HG03442 (cell line): Measurements from ENCODE around the gene C10orf53.
"Not testable (repeated sequence)": the region's sequence is repeated elsewhere in the genome, so short reads cannot be mapped to it uniquely, and the experiment has no call there.

Experiments
- ATAC-seq: cut with Tn5 transposase; IDR thresholded peaks from one replicate; pipeline ENCODE4 v1.9.1; 2021; ENCODE audit warnings: mild to moderate bottlenecking, moderate library complexity; ENCODE audit not compliant: unreplicated experiment

Gene C10orf53

GRCh38 chr10:49652421-49653272 is 26.8 kb upstream of the C10orf53 start:
- no peak for ATAC-seq

- ATAC-seq, result no peak
Observed at GRCh38 chr10:49653273-49653929, 26.1 kb upstream of the C10orf53 start.

- no peak for ATAC-seq
Observed at GRCh38 chr10:49654036-49654693, 25.3 kb upstream of the C10orf53 start.

DNA sequence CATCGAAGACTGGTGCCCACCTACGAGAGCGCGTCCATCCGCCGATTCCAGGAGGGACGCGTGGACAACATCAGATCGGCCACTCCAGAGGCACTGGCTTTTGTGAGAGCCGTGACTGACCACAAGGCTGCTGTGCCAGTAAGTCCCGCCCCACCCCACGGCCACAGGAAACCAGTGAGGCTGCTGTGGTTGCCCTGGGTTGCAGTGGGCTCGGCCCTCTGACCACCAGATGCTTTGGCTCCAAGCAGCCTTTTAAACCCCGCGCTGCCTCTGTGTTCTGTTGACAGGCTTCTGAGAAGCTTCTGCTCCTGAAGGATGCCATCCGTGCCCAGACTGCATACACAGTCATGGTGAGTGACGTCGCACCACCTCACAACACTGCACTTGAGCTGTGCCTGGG is 24.4 kb upstream of the C10orf53 start:
- ATAC-seq, result no peak

DNA sequence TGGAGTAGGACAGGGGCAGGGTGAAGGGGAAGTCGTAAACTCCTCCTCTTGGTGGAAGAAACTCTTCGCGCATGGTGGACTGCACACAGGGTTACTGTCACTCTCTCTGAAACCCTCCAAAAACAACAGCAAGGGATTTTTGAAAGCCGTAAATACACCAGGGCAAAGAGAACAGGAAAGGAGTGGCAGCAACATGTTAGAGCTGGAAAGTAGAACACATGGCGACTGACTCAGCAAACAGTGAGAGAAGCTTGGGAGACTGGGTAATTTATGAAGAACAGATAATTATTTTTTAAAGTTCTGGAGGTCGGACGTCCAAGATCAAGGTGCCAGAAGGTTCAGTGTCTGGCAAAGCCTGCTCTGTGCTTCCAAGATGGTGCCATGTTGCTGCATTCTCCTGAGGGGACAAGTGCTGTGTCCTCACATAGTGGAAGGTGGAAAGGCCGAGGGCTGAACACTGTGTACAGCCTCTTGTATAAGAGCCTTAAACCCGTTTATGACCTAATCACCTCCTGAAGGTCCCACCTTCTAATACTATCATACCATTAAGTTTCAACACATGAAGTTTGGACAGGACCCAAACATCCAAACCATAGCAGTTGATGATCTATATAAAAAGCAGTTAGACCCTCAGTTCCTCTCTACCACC is 22.5 kb upstream of the C10orf53 start:
- no peak for ATAC-seq

DNA sequence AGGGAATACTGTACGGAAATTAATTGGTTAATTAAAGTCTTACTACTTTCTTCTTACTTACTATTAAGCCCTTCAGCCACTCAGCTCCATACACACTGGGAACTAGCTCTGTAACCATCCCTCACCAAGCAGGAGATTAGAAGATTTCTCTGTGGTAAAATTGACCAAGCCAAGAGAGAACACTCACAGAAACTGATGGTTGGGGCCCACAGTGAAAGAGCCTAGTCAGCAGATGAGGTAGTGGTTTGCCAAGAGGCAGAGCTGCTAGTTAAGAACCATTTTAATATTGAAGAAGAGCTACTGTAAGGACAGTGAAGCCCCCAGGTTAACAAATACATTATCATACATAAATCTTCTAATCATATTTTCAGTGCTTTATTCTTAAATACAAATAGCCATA is 21.8 kb upstream of the C10orf53 start:
- ATAC-seq, result no peak

- ATAC-seq, result no peak
Observed at GRCh38 chr10:49661140-49661856, 18.2 kb upstream of the C10orf53 start.

- no peak for ATAC-seq
Observed at GRCh38 chr10:49662169-49662830, 17.2 kb upstream of the C10orf53 start.

DNA sequence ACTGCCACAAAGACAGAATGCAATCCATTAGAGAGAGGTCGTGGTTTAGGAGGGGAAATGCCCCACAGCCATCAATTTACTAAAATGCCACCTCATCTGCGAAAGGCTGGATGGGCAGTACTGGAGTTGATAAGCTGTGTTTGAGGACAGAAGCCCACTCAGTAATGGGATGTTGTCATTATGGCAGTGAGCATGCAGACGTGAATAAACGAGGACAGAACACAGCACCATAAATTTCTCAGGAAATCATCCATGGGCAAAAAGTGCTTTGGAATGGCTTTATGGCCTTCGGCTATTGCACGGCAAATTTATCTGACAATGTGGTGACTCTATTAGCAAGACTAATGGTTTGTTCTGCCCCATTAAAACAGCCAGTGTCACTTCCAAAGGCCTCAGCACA is 15.9 kb upstream of the C10orf53 start:
- ATAC-seq, result no peak

DNA sequence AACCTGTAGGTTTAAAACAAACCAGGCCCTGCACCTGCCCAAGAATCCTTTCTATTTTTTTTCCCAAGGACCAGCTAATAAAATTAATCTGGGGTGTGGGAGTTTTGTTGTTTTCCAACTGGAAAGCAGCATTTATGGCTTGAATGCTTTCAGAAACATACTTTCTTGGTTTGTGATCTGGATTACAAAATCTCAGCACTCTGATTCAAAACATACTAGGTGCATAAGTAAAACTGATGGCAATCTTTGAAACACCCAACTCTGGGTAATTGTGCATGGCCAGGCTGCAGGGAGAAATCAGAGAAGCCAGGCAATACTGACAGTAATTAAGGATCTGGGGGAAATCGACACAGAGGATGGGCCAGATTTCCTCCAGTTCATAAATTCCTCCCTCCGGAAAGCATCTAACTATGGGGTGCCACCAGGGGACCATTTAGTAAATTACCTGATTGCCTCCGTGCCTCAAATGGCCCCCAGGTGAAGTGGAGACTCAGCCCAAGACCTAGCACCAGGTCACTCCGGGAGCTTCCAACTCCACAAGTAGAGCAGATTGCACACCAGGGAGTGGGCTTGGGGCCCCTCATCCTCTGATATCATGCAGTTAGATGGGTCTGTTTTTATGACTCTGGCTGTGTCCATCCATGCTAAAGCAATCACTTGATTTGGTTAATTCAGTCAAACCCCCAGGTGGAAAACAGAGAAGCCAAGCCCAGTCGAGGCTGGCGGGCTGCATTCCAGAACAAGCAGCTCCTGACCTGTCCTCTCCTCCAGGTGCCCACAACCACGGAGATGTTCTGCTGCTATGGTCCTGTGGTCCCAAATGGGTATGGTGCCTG is 15.2 kb upstream of the C10orf53 start:
- no peak for ATAC-seq

DNA sequence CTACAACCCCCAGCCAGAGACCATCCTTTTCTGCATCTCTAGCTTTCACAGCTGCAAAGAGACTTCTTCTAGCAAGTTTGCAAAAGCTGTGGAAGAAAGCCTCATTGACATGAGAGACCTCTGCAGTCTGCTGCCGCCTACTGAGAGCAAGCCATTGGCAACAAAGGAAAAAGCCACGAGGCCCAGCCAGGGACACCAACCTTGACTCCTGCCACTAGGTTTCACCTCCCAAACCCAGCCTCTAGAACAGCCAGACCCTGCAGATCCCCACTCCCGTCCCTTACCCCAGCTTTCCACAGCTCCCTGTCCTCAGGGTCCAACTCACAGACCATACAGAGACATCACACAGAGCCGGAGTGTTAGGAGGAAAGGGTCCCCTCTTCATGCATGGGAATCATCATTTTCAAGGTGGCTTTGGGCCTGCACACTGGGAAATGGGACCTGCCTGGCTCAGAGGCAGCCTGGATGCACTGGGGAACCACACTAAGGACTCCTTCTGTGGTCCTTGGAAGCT is 14.6 kb upstream of the C10orf53 start:
- ATAC-seq, result no peak

GRCh38 chr10:49666054-49666615 is 13.3 kb upstream of the C10orf53 start:
- ATAC-seq, result no peak

- ATAC-seq, result no peak
Observed at GRCh38 chr10:49666685-49667084, 12.8 kb upstream of the C10orf53 start.

DNA sequence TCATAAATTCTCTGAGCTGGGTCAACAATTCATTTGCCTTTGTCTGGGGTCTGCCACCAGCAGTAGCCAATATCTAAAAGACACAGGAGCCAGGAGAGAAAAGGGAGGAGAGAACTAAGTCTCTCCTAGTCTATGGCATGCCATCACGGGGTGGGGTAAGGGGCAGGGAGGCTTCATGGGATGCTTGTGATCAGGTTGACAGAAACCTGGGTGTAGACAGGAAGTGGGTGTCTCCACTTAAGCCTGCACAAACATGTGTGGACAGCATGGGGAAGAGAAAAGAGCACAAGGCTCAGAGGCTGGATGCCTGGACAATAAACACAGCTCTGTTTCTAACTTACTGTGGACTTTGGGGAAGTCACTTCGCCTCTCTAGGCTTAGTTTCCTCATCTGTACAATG is 11.5 kb upstream of the C10orf53 start:
- ATAC-seq, result no peak

DNA sequence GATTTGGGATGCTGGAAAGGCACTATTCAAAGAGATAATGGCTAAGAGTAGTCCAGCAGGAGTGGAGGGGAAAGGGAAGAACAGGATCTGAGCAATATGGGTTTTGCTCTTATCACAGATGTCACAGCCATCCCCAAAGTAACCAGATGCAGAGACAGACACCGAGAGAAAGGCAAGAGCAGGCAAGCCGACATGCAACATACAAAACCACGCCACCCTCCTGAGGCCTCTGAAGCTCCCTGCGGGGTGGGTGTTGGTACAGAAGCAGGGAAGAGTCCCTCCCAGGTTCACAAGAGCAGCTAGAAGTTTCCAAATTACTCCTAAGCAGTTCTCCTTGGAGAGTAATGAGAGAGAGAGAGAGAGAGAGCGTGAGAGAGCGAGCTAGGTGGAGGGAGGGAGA is 10.8 kb upstream of the C10orf53 start:
- no peak for ATAC-seq

DNA sequence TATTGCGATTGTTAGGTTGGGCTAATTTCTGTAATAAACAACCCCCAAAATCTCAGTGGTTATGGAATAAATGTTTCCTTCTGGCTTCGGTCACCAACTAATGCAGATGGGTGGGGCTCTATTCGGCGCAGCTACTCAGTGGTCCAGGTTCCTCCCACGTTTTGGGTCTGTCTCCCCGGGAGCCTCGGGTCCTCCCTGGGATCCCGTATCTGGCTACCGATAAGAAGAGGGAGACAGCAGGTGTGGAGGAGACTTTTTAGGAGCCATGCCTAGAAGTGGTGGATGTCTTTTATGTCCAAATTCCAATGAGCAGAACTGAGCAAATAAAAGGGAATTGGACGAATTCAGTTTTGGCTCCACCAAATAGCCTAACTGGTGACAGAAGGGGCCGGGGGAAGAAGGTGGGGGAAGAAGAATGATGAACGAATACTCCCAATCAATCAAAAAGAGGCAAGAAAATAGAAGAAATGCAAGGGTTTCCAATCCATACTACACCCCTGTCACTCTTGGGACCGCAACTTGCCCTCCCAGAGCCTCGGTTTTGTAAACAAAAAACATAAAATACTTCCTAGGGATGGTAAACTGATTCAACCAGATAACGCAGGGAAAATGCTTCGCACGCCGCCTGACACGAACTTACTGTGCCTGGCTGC is 498 bp upstream of the C10orf53 start:
- ATAC-seq, result no peak

GRCh38 chr10:49682449-49682848 is 3.0 kb downstream of the C10orf53 start:
- ATAC-seq, result not testable (repeated sequence)

DNA sequence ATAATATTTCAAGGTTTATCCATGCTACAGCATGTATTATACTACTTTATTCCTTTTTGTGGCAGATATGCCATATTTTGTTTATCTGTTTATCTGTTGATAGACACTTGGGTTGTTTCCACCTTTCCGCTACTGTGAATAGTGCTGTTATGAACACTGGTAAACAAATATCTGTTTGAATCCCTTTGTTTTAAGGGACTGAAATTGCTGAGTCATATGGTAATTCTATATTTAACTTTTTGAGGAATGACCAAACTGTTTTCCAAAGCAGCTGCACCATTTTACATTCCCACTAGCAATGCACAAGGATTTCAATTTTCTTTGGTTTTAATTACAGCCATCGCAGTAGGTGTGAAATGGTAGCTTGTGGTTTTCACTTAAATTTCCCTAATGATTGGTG is 3.4 kb downstream of the C10orf53 start:
- ATAC-seq, result no peak
